Gastrocnemius medialis (tissue), 4 donors: ENCODE results near the gene CAMTA1.

Source experiments
- POLR2A ChIP-seq, 2 donors: fragments of 450-650 bp; IDR thresholded peaks; one replicate each; pipeline ENCODE4 v1.6.1; 2017; ENCODE audit warnings: antibody characterized with exemption in 2 of 2, mild to moderate bottlenecking in 2 of 2, moderate library complexity in 2 of 2
- TF ChIP-seq, protein P1 (sequence below), 5 experiments: fragments of 450-650 bp in 3 of 5; fragments of 200-600 bp in 2 of 5; sonication (generic) in 2 of 5; IDR thresholded peaks in 4 of 5; conservative IDR thresholded peaks in 1 of 5; 1 replicate in 4 of 5; 2 replicates in 1 of 5; pipeline ENCODE4 v1.5.1; 2016 to 2019; ENCODE audit warnings: antibody characterized with exemption in 5 of 5, mild to moderate bottlenecking in 3 of 5, moderate library complexity in 3 of 5

DNA sequence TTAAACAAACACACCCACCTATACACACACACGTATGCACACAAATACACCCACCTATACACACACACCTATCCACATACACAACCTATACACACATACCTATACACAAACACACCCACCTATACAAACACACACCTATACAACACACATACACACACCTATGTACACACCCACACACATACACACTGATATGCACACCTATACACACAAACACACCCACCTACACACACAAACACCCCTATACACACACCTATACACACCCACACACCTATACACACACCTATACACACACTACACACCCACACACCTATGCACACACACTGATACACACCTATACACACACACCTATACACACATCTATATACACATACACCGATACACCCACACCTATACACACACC is 870.1 kb downstream of the CAMTA1 start:
- TF ChIP-seq POLR2A (IDR thresholded peaks at IDR 0.05) = no peak
- TF ChIP-seq, protein P1, sequence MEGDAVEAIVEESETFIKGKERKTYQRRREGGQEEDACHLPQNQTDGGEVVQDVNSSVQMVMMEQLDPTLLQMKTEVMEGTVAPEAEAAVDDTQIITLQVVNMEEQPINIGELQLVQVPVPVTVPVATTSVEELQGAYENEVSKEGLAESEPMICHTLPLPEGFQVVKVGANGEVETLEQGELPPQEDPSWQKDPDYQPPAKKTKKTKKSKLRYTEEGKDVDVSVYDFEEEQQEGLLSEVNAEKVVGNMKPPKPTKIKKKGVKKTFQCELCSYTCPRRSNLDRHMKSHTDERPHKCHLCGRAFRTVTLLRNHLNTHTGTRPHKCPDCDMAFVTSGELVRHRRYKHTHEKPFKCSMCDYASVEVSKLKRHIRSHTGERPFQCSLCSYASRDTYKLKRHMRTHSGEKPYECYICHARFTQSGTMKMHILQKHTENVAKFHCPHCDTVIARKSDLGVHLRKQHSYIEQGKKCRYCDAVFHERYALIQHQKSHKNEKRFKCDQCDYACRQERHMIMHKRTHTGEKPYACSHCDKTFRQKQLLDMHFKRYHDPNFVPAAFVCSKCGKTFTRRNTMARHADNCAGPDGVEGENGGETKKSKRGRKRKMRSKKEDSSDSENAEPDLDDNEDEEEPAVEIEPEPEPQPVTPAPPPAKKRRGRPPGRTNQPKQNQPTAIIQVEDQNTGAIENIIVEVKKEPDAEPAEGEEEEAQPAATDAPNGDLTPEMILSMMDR (IDR thresholded peaks at IDR 0.05 in 4 of 5, conservative IDR thresholded peaks at IDR 0.05 in 1 of 5) = no peak
